ENCODE data around the gene EXD3. TPM values are rescaled to one million over a fixed set of nuclear protein-coding genes. Genes with fewer than 3 reads are reported as not detected.

EXD3 gene
- total RNA-seq, 4 donors from 2014 or later: 2.8 to 16.8 (median 9.1) TPM

- Histone ChIP-seq H3K27ac (no peak overlapping the region), H3K36me3 (no peaks in the 10 kb centered on the region), H3K4me3 (no peak overlapping the region), H3K9me3 (no peaks in the 10 kb centered on the region), H3K4me1 (peaks cover 11 to 21% (median 14%) of the 10 kb centered on the region in 3 donors), H3K27me3 (peaks cover 0 to 5% (median 0%) of the 10 kb centered on the region in 4 donors)
- TF ChIP-seq CTCF (IDR thresholded peaks at IDR 0.05): no peak
- WGBS, 2 donors: 93 to 100% methylated on average over 3 to 6 of the region's 24 CpGs
- DNase-seq: no peak
- intact Hi-C loops (cut with DNase I): loop anchor here (5.0 kb wide), 1 partner anchor 108 kb away; no protein-coding TSS in a partner anchor
These were observed 17.9 kb downstream of the EXD3 start for GRCh38 chr9:137404961-137405567.

- DNase-seq: no peak
- intact Hi-C loops (cut with DNase I): no loop called here
- 89 to 100% methylated on average over 2 to 9 of the region's 15 CpGs for WGBS, 2 donors
These were observed 19.7 kb downstream of the EXD3 start for GRCh38 chr9:137403269-137403668.

GRCh38 chr9:137402746-137403145, 20.2 kb downstream of the EXD3 start:
- H3K36me3 ChIP-seq: no peaks in the 10 kb centered on the region
- peaks cover 11 to 22% (median 14%) of the 10 kb centered on the region in 3 donors for H3K4me1 ChIP-seq
- TF ChIP-seq CTCF (IDR thresholded peaks at IDR 0.05) (no peak), POLR2A (IDR thresholded peaks at IDR 0.05) (no peak)
- H3K27ac ChIP-seq: no peak overlapping the region
- 84 to 89% methylated on average over 6 to 8 of the region's 11 CpGs for WGBS, 2 donors
- no peaks in the 10 kb centered on the region for H3K9me3 ChIP-seq
- DNase-seq: no peak
- H3K27me3 ChIP-seq: peaks cover 0 to 5% (median 0%) of the 10 kb centered on the region in 4 donors
- intact Hi-C loops (cut with DNase I): no loop called here
- H3K4me3 ChIP-seq: no peak overlapping the region

More at GRCh38 chr9:137403269-137403668, 19.7 kb downstream of the EXD3 start:
- H3K4me3 ChIP-seq: no peak overlapping the region
- H3K4me1 ChIP-seq: peaks cover 11 to 26% (median 14%) of the 10 kb centered on the region in 3 donors
- H3K27me3 ChIP-seq: peaks cover 0 to 5% (median 0%) of the 10 kb centered on the region in 4 donors
- no peak overlapping the region for H3K27ac ChIP-seq
- no peaks in the 10 kb centered on the region for H3K36me3 ChIP-seq
- TF ChIP-seq CTCF (IDR thresholded peaks at IDR 0.05) (no peak), POLR2A (IDR thresholded peaks at IDR 0.05) (no peak)
- no peaks in the 10 kb centered on the region for H3K9me3 ChIP-seq

GRCh38 chr9:137398561-137399468, 24.1 kb downstream of the EXD3 start:
- WGBS, 2 donors: 95 to 96% methylated on average over 34 to 42 of the region's 60 CpGs
- intact Hi-C loops (cut with DNase I): no loop called here
- no peak overlapping the region for H3K27ac ChIP-seq
- no peak for DNase-seq
- H3K9me3 ChIP-seq: no peaks in the 10 kb centered on the region
- no peaks in the 10 kb centered on the region for H3K27me3 ChIP-seq
- H3K36me3 ChIP-seq: peaks cover 0 to 17% (median 0%) of the 10 kb centered on the region in 3 donors
- H3K4me1 ChIP-seq: peaks cover 0 to 5% (median 0%) of the 10 kb centered on the region in 3 donors
- TF ChIP-seq POLR2A (IDR thresholded peaks at IDR 0.05) (no peak), CTCF (IDR thresholded peaks at IDR 0.05) (no peak)
- H3K4me3 ChIP-seq: no peak overlapping the region
